ENCODE results near the gene NSUN2. TPM values are rescaled to one million over a fixed set of nuclear protein-coding genes. Genes with fewer than 3 reads are reported as not detected.
"Not testable (repeated sequence)": the region's sequence is repeated elsewhere in the genome, so short reads cannot be mapped to it uniquely, and the experiment has no call there.

The NSUN2 gene
- total RNA-seq, 2 experiments from 2014 or later = 110 to 111 TPM

GRCh38 chr5:6673031-6673430 lies 40.2 kb upstream of the NSUN2 start:
- intact Hi-C loops (cut with micrococcal nuclease) = no loop called here
- CTCF ChIA-PET = interaction anchor here (1.0 kb wide), 1 partner anchor 8 kb away, joined by 3 read pairs; no protein-coding TSS in a partner anchor
- Mint-ChIP-seq H3K27ac (no peak overlapping the region), H3K9me3 (no peaks in the 10 kb centered on the region), H3K4me1 (ENCODE audit: low read depth) (no peaks in the 10 kb centered on the region), H3K36me3 (ENCODE audit: low read depth) (peaks cover 17% of the 10 kb centered on the region), H3K27me3 (no peaks in the 10 kb centered on the region), H3K4me3 (no peak overlapping the region)
- ATAC-seq = no peak
- POLR2A ChIA-PET = no interaction called here
- no peak for DNase-seq
- no peak for TF ChIP-seq CTCF (IDR thresholded peaks at IDR 0.05)

- ATAC-seq; CTCF ChIA-PET; H3K4me1 Mint-ChIP-seq (ENCODE audit: low read depth); H3K27ac Mint-ChIP-seq; POLR2A ChIA-PET; H3K4me3 Mint-ChIP-seq; H3K27me3 Mint-ChIP-seq; intact Hi-C loops (cut with micrococcal nuclease); DNase-seq; H3K9me3 Mint-ChIP-seq: not testable (repeated sequence)
- peaks cover 17% of the 10 kb centered on the region for H3K36me3 Mint-ChIP-seq (ENCODE audit: low read depth)
These were observed 35.9 kb upstream of the NSUN2 start for GRCh38 chr5:6668717-6669116.

GRCh38 chr5:6667648-6668047 lies 34.8 kb upstream of the NSUN2 start:
- ATAC-seq = no peak
- ChIA-PET CTCF (no interaction called here), POLR2A (no interaction called here)
- H3K4me1 Mint-ChIP-seq (ENCODE audit: low read depth) = no peaks in the 10 kb centered on the region
- no peak overlapping the region for H3K4me3 Mint-ChIP-seq
- no peak overlapping the region for H3K27ac Mint-ChIP-seq
- no peaks in the 10 kb centered on the region for H3K9me3 Mint-ChIP-seq
- intact Hi-C loops (cut with micrococcal nuclease) = no loop called here
- H3K27me3 Mint-ChIP-seq = no peaks in the 10 kb centered on the region
- H3K36me3 Mint-ChIP-seq (ENCODE audit: low read depth) = peaks cover 20% of the 10 kb centered on the region
- TF ChIP-seq CTCF (IDR thresholded peaks at IDR 0.05) = no peak
- DNase-seq = no peak

GRCh38 chr5:6666762-6667161 lies 33.9 kb upstream of the NSUN2 start:
- Mint-ChIP-seq H3K4me3 (no peak overlapping the region), H3K36me3 (ENCODE audit: low read depth) (peaks cover 20% of the 10 kb centered on the region), H3K27ac (no peak overlapping the region), H3K27me3 (no peaks in the 10 kb centered on the region), H3K4me1 (ENCODE audit: low read depth) (no peaks in the 10 kb centered on the region), H3K9me3 (no peaks in the 10 kb centered on the region)
- POLR2A ChIA-PET = no interaction called here
- intact Hi-C loops (cut with micrococcal nuclease) = no loop called here
- no peak for TF ChIP-seq CTCF (IDR thresholded peaks at IDR 0.05)
- CTCF ChIA-PET = no interaction called here
- ATAC-seq (no peak), DNase-seq (no peak)

GRCh38 chr5:6660688-6661087 lies 27.8 kb upstream of the NSUN2 start:
- H3K4me3 Mint-ChIP-seq = no peak overlapping the region
- peaks cover 33% of the 10 kb centered on the region for H3K36me3 Mint-ChIP-seq (ENCODE audit: low read depth)
- H3K27me3 Mint-ChIP-seq = no peaks in the 10 kb centered on the region
- intact Hi-C loops (cut with micrococcal nuclease) = no loop called here
- no peak for DNase-seq
- peaks cover 4% of the 10 kb centered on the region for H3K4me1 Mint-ChIP-seq (ENCODE audit: low read depth)
- ChIA-PET CTCF (no interaction called here), POLR2A (no interaction called here)
- no peak overlapping the region for H3K27ac Mint-ChIP-seq
- TF ChIP-seq CTCF (IDR thresholded peaks at IDR 0.05) = no peak
- H3K9me3 Mint-ChIP-seq = peaks cover 11% of the 10 kb centered on the region
- no peak for ATAC-seq
